Measurements from ENCODE around the gene FAN1.

FAN1 gene

GRCh38 chr15:30990446-30991254 is 86.9 kb downstream of the FAN1 start:
- Mint-ChIP-seq H3K4me1 (peaks cover 38% of the 10 kb centered on the region), H3K36me3 (ENCODE audit: low read depth) (peaks cover 18% of the 10 kb centered on the region), H3K4me3 (peak overlapping the region; percentile 93), H3K27me3 (ENCODE audit: low read depth, poor library complexity) (peaks cover 4% of the 10 kb centered on the region), H3K9me3 (no peaks in the 10 kb centered on the region), H3K27ac (peak overlapping the region; percentile 97)
- TF ChIP-seq CTCF (IDR thresholded peaks at IDR 0.05) = no peak
- no peak for DNase-seq

GRCh38 chr15:30991255-30992235 is 87.8 kb downstream of the FAN1 start, which contains the start of gene MTMR10:
Gene MTMR10, minus strand, starts transcription at chr15:30991628. Its CDS starts 122 bp downstream, at chr15:30991506.
- TF ChIP-seq CTCF (IDR thresholded peaks at IDR 0.05) = no peak
- H3K4me3 Mint-ChIP-seq = peak within 1 kb of the TSS; percentile 93

GRCh38 chr15:30992249-30992864 is 88.6 kb downstream of the FAN1 start:
- Mint-ChIP-seq H3K36me3 (ENCODE audit: low read depth) (peaks cover 10% of the 10 kb centered on the region), H3K9me3 (peaks cover 5% of the 10 kb centered on the region), H3K27ac (peak overlapping the region; percentile 70), H3K27me3 (ENCODE audit: low read depth, poor library complexity) (peaks cover 6% of the 10 kb centered on the region), H3K4me3 (peak overlapping the region; percentile 86), H3K4me1 (peaks cover 29% of the 10 kb centered on the region)
- no peak for TF ChIP-seq CTCF (IDR thresholded peaks at IDR 0.05)
- no peak for DNase-seq

More at GRCh38 chr15:30991255-30992235, 87.8 kb downstream of the FAN1 start, which contains the start of gene MTMR10:
- Mint-ChIP-seq H3K27ac (peak within 1 kb of the TSS; percentile 97), H3K9me3 (peaks cover 4% of the 10 kb centered on the region), H3K27me3 (ENCODE audit: low read depth, poor library complexity) (peaks cover 6% of the 10 kb centered on the region), H3K4me1 (peaks cover 34% of the 10 kb centered on the region), H3K36me3 (ENCODE audit: low read depth) (peaks cover 14% of the 10 kb centered on the region)
- peak; percentile 75 for DNase-seq

Measured in nephron progenitor cell (in vitro differentiated cells).